ENCODE measurements around the gene SMIM3.
"Not testable (repeated sequence)": the region's sequence is repeated elsewhere in the genome, so short reads cannot be mapped to it uniquely, and the experiment has no call there.

SMIM3 gene

DNA sequence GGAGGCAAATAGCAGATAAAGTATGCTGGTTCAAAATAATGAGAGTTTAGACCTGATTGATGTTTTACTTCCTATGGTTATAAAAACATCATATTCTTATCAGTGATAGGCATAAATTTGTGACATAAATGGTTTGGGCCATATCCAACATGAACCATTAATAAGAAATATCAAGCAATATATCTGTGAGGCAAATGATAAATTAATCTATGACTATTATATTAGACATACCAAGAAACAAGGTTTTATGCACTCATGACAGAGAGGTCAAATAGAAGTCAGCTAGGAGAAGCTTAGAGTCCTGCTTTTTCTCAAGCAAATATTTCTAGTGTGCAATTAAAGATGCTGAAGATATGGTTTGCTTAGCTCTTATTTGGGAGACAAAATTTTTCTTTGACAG is 10.4 kb downstream of the SMIM3 start:
- peaks cover 28% of the 10 kb centered on the region for H3K79me2 ChIP-seq
- H3K4me2 ChIP-seq (ENCODE audit: low read length): no peak overlapping the region
- no peaks in the 10 kb centered on the region for H3K4me1 ChIP-seq
- no peak overlapping the region for H2AFZ ChIP-seq
- no peaks in the 10 kb centered on the region for H3K36me3 ChIP-seq (ENCODE audit: control insufficient read depth, insufficient read depth, low read length)
- TF ChIP-seq, protein P1, sequence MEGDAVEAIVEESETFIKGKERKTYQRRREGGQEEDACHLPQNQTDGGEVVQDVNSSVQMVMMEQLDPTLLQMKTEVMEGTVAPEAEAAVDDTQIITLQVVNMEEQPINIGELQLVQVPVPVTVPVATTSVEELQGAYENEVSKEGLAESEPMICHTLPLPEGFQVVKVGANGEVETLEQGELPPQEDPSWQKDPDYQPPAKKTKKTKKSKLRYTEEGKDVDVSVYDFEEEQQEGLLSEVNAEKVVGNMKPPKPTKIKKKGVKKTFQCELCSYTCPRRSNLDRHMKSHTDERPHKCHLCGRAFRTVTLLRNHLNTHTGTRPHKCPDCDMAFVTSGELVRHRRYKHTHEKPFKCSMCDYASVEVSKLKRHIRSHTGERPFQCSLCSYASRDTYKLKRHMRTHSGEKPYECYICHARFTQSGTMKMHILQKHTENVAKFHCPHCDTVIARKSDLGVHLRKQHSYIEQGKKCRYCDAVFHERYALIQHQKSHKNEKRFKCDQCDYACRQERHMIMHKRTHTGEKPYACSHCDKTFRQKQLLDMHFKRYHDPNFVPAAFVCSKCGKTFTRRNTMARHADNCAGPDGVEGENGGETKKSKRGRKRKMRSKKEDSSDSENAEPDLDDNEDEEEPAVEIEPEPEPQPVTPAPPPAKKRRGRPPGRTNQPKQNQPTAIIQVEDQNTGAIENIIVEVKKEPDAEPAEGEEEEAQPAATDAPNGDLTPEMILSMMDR (IDR thresholded peaks at IDR 0.05): no peak
- H3K27me3 ChIP-seq (ENCODE audit: control insufficient read depth, insufficient read depth, low read length): no peaks in the 10 kb centered on the region
- H3K27ac ChIP-seq: no peak overlapping the region
- no peaks in the 10 kb centered on the region for H3K9me3 ChIP-seq (ENCODE audit: control insufficient read depth, low read length)
- no peak overlapping the region for H3K4me3 ChIP-seq (ENCODE audit: low read depth, low read length)
- no peak overlapping the region for H3K9ac ChIP-seq

DNA sequence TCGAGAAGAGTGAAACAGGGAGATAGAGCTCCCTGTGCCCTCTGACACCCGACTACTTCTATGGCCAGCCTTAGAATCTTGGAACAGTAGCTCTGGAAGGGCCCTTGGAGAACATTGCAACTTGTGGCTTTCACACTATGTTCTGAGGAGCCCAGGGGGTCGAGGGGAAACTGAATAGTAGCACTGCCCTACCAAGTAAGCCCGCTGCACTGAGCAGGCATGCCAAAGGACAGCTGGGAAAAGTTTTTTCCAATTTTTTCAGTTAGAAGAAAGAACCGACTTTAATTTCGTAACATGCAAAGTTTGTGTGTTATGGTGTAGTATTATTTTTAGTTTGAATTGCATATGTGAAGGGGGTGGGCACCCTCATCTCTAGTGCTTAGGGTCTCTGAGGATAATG is 10.9 kb downstream of the SMIM3 start:
- Histone ChIP-seq H3K9me3 (ENCODE audit: control insufficient read depth, low read length) (no peaks in the 10 kb centered on the region), H3K27me3 (ENCODE audit: control insufficient read depth, insufficient read depth, low read length) (no peaks in the 10 kb centered on the region), H3K79me2 (peaks cover 27% of the 10 kb centered on the region), H2AFZ (no peak overlapping the region), H3K36me3 (ENCODE audit: control insufficient read depth, insufficient read depth, low read length) (no peaks in the 10 kb centered on the region), H3K4me2 (ENCODE audit: low read length) (no peak overlapping the region), H3K4me1 (no peaks in the 10 kb centered on the region), H3K27ac (no peak overlapping the region), H3K9ac (no peak overlapping the region), H3K4me3 (ENCODE audit: low read depth, low read length) (no peak overlapping the region)
- TF ChIP-seq, protein P1 (IDR thresholded peaks at IDR 0.05): no peak

DNA sequence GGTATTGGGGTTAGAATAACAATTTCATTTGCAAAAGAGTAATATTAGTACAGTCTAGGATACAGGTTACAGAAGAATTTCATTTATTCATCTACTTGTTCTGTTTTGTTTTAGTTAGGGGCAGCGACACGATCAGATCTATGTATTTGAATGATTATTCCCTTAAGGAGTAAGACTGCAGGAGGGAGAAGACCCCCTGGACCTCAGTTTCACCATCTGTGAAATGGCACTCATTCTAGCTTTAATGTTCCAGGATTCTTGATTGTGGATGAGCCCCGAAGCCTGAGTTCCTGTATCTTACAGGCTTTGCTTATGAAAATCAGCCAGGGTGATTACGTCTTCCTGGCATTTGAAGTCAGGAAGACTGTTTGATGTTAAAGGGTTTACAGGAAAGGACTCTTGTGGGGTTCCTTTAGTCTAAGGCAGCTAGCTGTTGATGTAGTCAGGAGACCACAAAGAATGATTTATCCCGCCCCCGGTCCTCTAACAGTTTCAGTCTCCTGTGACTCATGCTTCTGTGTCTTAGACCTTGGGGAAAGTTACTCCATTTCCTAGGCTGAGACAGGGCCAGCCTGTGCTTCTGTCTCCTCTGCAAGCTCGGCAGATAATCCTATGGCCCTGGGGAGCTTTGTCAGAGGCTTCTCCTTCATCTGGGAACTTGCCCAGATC is 11.5 kb downstream of the SMIM3 start:
- TF ChIP-seq, protein P1 (IDR thresholded peaks at IDR 0.05): no peak
- H3K9me3 ChIP-seq (ENCODE audit: control insufficient read depth, low read length): no peaks in the 10 kb centered on the region
- no peak overlapping the region for H3K27ac ChIP-seq
- no peaks in the 10 kb centered on the region for H3K36me3 ChIP-seq (ENCODE audit: control insufficient read depth, insufficient read depth, low read length)
- H3K4me3 ChIP-seq (ENCODE audit: low read depth, low read length): no peak overlapping the region
- H2AFZ ChIP-seq: no peak overlapping the region
- H3K27me3 ChIP-seq (ENCODE audit: control insufficient read depth, insufficient read depth, low read length): no peaks in the 10 kb centered on the region
- H3K79me2 ChIP-seq: peaks cover 26% of the 10 kb centered on the region
- no peak overlapping the region for H3K9ac ChIP-seq
- no peaks in the 10 kb centered on the region for H3K4me1 ChIP-seq
- no peak overlapping the region for H3K4me2 ChIP-seq (ENCODE audit: low read length)

DNA sequence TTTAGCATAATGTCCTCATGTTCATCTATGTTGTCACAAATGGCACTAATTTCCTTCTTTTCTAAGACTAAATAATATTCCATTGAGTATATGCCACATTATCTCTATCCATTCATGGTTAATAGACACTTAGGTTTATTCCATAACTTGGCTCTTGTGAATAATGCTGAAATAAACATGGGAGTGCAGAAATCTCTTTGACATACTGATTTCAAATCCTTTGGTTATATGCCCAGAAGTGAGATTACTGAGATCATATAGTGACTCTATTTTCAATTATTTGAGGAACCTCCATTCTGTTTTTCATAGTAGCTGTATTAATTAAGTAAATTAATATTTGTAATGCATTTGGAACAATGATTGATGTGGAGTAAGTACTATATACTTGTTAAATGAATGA is 13.0 kb downstream of the SMIM3 start:
- TF ChIP-seq, protein P1 (IDR thresholded peaks at IDR 0.05): no peak
- H3K4me3 ChIP-seq (ENCODE audit: low read depth, low read length): no peak overlapping the region
- no peaks in the 10 kb centered on the region for H3K9me3 ChIP-seq (ENCODE audit: control insufficient read depth, low read length)
- no peak overlapping the region for H3K9ac ChIP-seq
- peaks cover 17% of the 10 kb centered on the region for H3K79me2 ChIP-seq
- H3K4me2 ChIP-seq (ENCODE audit: low read length): no peak overlapping the region
- no peak overlapping the region for H3K27ac ChIP-seq
- H3K27me3 ChIP-seq (ENCODE audit: control insufficient read depth, insufficient read depth, low read length): no peaks in the 10 kb centered on the region
- no peak overlapping the region for H2AFZ ChIP-seq
- no peaks in the 10 kb centered on the region for H3K36me3 ChIP-seq (ENCODE audit: control insufficient read depth, insufficient read depth, low read length)
- H3K4me1 ChIP-seq: no peaks in the 10 kb centered on the region

DNA sequence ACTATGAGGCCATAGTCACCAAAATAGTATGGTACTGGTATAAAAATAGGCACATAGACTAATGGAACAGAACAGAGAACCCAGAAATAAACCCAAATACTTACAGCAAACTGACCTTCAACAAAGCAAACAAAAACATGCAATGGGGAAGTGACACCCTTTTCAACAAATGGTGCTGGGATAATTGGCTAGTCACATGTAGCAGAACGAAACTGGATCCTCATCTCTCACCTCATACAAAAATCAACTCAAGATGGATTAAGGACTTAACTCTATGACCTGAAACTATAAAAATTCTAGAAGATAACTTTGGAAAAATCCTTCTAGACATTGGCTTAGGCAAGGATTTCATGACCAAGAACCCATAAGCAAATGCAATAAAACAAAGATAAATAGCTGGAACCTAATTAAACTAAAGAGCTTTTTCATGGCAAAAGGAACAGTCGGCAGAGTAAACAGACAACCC is 14.9 kb downstream of the SMIM3 start:
- H3K9ac ChIP-seq; H3K4me3 ChIP-seq (ENCODE audit: low read depth, low read length): not testable (repeated sequence)

More for the DNA sequence above, 14.9 kb downstream of the SMIM3 start:
- not testable (repeated sequence) for H3K4me1 ChIP-seq; H3K36me3 ChIP-seq (ENCODE audit: control insufficient read depth, insufficient read depth, low read length); H3K9me3 ChIP-seq (ENCODE audit: control insufficient read depth, low read length); H3K27ac ChIP-seq; H3K27me3 ChIP-seq (ENCODE audit: control insufficient read depth, insufficient read depth, low read length); H2AFZ ChIP-seq; H3K4me2 ChIP-seq (ENCODE audit: low read length); H3K79me2 ChIP-seq
